GM18502 (cell line): ENCODE measurements around the gene POLD2.

Source experiments
- ATAC-seq: cut with Tn5 transposase; IDR thresholded peaks from one replicate; pipeline ENCODE4 v1.9.1; 2021; ENCODE audit warnings: mild to moderate bottlenecking; ENCODE audit not compliant: unreplicated experiment, poor library complexity

The POLD2 gene

DNA sequence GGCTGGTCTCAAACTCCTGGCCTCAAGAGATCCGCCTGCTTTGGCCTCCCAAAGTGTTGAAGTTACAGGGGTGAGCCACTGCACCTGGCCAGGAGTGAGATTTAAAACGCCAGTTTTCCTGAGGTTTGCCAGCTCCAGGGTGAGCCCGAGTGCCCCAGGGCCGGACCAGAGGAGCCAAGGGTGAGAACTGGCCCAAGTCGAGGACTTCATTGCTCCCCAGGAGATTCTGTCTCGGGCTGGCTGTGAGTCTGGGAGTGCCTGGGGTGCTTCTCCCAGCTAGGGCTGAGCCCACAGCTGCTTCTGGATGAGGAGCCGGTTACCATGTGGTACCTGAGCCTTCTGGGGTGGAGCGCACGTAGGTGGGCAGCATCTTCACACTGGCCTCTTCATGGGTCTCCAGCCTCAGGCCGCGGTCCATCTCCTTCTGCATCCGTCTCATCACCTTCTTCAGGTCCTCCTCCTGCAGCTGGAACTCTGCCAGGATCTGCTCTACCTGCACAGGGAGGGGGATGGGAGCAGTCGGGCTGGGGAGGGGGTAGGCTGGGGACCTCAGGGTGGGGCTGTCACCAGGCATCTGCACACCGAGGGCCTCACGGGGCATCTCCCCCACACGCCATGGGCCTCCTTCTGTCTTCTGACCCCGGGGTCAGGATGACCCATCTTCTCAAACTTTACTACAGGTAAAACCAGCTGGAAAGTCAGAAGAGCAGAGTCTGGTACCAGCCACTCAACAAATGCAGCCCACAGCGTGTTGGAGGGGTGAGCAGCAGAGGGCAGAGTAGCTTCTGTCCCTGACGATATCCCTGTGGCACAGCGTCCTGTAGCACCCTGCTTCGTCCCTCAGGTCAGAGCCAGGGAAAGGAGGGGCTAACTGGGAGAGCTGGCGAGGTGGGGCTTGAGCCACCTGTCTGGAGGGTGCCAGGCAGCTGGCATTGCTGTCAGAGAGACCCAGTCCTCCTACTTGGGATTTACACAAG is 29.9 kb upstream of the POLD2 start:
- no peak for ATAC-seq

DNA sequence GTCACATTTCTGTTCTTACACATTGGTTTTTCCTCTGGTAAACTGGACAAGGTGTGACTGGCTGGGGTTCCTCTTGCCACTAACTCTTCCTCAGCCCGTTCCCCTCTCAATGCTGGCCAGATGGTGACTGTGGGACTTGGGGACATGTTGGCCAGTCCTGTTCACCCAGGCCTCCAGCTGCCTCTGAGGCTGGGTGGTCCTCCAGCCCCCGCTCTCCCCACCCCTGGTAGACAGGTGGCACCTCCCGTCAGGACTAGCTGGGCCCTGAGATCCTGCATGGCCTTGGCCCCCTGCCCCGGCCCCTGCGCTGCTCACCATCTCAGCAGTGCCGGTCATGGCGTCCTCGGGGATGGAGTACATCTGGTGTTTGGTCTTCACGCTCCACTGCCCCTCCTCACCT is 28.6 kb upstream of the POLD2 start:
- no peak for ATAC-seq

DNA sequence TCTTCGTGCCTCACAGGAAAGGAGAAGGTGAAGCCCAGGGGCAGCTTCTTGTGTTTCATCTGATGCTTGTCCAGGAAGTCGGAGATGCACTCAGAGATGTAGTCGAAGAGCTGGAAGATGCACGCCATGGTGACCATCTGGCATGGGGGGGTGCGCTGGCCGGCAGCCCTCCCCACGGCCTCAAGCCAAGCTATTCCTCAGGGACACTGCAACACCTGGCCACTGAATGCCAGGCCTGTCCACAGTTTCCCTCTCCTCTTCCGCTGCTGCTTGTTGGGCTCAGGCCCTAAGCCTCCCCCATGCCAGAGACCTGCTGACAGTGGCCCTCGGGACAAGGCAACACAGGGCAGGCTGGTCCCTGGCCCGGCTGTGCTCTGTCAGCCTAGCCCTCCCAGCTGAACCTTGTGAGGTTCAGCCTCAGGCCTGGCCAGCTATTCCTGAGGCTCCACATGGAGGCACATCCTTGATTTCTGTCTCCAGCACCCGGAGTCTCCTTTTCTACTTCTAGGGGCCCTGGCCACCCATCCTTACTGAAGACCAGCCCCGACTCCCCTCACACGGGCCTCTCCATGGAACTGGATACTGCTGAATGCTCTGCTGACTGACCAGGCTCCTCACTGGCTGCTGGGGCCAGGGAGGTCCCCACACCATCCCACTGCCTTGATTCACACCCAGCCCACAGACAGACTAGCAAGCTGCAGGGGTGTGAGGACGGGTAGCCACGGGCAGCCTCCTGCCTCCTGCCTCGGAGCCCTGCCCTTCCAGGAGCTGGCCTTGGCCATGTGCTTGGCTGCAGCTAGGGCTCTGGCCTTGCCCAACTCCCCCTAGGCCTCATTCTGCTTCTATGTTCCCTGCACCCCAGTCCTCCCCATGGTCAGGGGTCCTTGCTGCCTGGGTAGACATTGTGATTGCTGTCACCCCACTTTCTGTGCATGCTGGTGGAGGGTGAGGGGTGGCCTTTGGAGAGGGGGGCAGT is 27.9 kb upstream of the POLD2 start:
- ATAC-seq, result no peak

DNA sequence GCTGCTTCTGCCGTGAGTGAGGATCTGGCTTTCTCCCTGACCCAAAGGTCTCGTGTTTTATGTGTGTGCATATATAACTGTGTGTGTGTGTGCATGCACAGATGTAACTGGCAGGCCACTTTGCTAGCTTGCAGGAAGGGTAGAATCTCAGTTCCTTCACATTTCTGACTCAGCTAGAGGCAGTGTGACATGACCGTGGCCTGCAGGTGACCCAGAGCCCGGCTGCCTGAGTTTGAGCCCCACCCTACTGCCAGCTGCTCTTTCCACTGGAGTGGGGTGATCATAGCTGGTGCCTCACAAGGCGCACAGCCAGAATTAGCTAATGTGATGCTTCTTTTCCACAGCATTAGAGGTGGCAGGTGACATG is 27.1 kb upstream of the POLD2 start:
- ATAC-seq, result peak; percentile 53

DNA sequence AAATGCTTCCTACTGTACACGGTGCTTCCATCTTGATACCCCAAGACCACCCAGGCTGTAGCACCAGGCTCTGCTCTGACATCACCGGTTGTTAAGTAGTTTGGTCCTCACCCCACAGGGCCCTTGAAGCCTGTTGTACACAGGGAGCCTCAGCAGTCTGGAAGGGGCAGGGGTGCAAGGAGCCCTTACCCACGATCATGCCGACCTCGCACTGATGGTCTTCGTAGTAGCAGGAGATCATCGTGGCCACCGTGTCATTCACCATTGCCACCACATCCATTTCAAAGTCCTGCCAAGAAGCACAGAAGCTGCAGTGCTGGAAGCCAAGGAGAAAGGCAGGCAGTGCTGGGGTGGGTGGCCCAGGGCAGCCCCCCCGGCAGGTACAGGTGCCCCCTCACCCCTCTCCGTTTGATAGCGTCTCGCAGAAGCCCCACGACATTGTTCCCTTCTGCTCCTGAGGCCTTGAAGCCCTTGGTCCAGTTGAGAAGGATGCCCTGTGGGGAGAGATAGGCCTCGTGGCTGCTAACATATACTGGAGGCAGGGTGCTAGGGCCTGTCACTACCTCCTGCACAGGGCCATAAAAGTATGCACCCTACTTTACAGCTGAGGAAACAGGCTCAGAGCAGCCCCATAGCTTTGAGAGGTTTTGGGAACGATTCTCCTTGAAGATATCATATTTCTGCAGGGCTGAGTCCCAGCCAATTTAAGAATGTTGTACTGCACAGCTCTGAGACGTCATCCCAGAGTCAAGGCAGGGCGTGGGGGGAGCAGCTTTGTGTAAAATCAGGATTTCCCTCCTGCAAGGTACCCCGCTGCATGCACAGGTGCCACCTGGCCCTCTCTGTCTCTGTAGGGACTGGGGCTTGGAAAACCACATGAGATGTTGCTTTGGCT is 26.5 kb upstream of the POLD2 start:
- no peak for ATAC-seq

DNA sequence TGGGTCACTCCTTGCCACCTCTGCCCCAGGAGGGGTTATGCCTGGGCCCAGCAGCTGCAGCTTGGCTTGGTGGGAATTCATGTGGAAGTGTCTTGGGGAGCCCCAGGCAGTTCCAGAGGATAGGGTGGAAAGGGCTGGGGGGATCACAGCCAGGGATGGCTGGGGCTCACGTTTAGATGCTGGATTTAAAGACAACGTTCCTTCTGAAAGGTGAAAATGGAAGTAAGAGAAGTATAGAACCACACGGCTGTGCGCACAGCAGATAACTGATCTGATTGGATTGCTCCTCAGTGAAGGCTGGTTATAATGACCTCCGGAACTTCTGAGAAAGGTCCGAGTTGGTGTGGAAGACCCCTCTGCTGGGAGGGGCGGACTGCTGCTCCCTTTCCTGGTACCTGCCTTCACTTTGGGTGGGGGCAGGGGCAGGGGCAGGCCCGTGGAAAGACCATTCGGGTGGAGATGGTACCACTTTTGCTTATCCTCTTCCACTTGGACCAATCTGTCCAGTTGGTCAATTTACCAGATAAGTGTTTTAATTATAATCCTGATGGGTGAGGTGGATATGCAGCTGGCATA is 25.7 kb upstream of the POLD2 start:
- no peak for ATAC-seq

DNA sequence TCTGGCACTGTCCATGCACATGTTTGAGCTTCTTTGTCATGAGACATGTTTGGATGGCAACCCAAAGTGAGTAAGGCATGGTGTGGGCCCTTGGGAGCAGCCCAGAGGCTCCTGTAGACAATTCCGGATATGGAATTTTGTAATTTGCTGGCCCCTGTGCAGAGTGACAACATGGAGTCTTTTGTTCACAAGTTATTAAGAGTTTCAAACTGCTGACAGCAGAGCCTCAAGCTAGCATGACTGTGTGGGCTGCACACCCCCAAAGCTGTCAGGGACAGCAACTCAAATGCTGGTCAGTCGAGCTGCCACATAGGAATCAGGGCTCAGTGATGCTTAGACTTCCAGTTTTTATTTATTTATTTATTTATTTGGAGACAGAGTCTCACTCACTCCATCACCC is 24.8 kb upstream of the POLD2 start:
- ATAC-seq, result no peak

DNA sequence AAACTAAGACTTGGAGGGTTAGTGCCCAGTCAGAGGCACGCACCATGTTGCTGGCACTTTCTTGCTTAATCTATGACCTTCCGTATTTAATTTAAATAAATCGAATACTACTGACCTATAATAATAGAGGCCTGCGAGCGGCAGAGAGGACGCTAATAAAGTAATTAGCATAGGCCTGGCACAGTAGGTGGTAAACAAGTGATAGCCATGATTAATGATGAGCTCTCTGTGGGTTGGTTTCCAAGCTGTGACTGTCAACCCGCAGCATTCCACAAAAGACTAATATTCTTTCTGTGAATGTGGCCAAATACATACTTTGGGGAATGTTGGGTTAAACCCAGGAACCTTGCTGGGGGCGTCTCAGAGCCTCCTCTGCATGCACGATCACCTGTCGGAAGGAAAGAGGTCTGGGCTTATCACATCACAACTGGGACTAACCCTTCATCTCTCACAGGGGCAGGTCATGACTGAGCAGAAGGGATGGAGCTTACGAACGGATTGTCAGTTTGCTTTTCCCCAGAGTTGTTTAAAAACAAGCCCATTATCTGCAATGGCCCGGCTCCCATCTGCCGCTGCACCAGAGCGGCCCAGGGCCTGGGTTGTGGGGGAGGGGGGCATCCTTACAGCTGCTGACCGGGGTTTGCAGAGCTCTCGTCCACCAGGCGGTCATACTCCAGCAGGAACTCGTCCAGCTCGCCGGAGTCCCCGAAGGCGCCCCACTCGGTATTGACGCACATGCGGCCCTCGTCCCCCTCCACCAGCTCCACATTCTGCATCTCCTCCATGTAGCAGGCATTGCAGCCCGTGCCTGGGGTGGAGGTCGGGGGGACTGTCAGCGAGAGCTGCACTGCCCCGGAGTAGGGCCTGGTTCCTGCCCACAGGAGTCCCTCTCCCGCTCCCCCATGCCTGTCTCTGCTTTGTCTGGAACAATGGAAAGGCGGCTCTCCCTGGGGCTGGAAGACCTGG is 24.0 kb upstream of the POLD2 start:
- no peak for ATAC-seq

DNA sequence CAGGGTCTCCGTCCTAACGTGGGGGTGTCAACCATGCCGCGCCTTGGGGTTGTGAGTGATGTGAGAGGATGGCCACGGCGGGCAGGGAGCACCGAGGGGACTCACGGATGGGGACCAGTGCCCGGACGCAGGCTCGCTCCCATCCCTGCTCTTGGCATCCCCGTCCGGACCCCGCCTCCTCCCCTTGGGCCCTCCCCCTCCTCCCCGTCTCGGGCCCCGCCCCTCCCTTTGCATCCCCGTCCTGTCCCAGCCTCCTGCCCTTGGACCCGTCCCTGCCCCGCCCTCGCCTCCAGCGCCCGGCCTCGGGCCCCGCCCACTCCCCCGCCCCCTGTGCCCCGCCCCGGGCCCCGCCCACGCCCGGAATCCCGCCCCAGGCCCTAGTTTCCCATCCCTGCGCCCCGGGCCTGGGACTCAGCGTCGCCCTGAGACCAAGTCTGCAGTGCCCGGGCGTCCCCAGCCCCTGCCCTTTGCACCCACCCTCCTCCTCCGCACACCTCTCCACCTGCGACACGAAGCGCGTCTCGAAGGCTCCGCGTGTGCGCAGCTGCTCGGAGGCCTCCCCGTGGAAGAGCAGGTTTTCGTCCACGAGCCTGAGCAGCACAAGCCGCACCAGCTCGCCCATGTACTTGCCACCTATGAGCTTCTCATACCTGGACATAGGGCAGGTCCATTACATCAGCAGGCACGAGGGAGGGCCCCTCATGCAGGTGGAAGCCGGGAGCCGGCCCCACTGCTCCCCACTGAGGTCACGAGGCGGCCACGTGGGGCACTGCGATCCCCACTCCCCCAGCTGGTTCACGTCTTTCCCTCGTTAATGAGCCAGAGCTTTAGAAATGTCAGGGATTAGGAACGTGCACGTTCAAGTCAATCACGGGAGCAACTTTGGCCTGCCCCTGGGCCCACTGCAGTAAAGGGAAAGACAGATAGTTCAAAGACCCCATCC is 22.9 kb upstream of the POLD2 start:
- peak; percentile 52 for ATAC-seq

DNA sequence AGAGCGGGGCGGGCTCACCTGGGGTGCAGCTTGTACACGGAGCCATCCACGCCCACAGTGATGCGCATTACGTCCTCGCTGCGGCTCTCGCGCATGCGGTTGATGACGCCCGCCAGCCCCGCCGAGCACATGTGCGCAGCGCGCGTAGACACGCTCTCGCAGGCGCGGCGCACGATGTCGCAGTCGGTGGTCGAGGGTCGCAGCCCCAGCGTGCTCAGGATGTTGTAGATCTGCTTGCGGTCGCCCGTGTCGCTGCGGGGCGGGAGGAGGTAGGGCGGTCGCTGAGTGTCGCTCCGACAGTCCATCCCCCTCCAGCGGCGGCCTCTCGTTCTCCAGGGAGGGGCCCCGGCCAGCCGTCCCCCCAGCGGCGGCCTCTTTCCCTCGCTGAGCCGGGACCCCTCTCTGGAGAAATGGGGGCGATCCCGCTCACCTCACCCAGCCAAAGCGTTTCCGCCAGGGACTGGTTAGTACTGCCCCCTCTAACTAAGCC is 22.2 kb upstream of the POLD2 start:
- ATAC-seq, result no peak

DNA sequence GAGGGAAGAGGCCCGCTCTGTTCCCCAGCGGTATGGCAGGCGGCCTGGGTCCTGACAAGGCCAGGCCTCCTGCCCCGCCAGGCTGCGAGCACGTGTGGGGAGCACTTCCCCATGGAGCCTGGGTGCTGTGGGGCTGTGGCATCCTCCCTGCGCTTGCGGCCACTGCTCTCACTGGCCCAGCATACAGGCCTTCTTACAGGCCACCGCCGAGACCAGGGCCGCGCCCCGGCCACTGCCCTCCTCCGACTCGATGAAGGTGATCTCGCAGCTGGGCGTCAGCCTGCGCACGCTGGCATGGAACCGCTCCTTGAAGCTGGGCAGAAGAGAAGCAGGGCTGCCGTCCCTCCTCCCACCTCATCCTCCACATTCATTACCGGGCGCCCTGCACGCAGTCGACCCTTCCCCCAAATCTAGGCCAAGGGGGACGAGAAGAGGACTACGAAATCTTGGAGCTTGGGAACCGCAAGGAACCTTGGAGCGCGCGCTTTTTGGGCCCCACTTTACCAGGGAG is 21.7 kb upstream of the POLD2 start:
- ATAC-seq, result no peak

DNA sequence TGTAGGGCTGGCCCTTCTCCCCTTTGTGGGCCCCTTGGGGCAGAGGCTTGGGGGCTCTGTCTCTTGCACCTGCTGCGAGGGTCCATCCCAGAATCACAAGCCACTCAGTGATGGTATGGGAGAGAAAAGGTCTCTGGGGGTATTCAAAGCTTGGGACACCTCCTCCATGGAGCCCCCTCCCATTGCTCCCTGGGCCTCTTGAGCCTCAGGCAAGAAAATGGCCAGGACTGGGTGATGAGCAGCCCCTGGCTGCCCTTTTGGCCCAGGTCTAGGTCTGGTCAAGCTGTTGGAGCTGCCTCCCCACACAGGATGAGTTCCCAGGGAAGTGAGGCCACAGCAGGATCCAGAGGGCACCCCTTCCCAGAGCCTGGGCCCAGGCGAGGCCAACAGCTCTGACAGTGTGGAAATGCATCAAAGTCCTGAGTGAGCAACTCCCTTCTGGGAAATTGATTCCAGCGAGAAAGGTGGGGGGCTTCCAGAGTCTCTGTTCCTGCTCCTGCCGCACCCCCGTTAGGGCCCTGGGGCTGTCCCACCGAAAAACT is 21.1 kb upstream of the POLD2 start:
- no peak for ATAC-seq

DNA sequence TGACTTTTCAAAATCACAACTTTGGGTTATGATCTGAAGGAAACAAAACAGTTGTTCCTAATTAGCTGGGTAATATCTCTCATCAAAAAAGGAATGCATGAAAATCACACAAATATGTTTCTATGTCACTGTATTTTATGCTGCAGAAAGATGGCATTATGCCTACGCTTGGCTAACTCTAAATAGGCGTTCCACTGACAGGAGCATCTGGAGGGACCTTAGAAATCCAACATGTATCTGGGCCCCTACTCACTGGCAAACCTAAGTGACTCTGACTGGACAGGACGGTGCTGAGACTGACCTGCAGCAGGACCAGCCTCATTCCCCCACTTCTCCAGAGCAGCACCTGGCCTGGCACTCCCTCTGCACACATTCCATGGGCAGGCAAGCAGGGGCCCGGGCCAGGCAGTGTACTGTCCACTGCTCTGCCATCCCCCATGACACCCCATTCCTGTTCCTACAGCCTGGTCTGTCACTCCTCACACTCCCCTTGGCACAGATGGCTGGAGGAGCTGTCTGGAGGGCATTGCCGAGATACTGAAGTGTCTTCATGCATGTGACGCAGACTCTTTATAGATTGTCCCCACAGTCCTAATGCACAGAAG is 20.4 kb upstream of the POLD2 start:
- no peak for ATAC-seq

DNA sequence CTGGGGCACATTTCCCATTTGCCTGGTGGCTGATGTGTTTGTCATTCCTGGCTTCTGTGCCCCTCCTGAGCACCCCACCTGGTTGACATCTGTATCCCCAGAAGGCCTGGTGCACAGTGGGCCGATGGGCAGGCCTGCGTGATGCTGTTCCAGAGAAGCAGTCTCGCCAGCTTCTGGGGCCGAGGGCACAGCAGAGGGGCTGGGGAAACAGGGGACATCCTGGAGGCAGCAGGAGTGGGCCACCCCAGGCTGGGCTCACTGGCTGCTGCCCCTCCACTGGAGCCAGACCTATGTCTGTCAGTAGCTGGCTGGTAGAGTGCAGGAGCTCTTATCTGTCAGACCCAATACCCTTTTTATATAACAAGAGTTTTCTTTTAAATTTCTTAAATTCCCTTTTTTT is 18.7 kb upstream of the POLD2 start:
- ATAC-seq, result no peak

DNA sequence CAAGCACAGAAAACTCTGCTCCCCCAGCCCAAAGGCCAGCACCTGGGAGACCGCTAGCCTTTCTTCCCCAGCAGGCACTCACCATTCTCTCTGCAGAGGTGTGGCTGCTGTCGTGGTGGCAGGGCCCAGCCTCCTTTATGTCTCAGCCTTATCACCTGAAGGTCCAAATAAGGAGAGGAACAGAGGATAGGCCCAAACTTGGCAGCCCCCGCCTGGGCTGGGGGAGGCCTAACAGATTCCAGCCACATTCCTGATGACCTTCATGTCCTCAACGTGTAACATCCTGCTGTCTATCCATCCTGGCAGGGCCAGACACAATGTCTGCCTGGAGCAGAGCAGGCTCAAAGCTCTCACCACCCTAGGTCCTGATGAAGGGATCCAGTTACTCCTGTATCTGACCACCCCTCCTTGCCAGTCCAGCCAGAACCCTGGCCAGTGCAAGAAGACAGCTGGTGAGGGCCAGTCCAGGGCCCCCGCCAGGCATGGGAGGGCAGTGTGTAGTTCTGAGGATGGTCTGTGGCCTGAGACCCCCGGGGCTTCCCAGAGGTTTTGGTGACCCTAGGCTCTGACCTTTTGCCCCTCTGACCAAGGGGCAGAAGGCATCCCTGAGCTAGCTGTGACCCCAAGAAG is 18.0 kb upstream of the POLD2 start, which contains the start of gene MYL7:
TSS of gene MYL7 (minus strand) at position 112 of the 630 bp plus-strand sequence. CDS start at position 85, 27 bp downstream.
- ATAC-seq, result no peak

DNA sequence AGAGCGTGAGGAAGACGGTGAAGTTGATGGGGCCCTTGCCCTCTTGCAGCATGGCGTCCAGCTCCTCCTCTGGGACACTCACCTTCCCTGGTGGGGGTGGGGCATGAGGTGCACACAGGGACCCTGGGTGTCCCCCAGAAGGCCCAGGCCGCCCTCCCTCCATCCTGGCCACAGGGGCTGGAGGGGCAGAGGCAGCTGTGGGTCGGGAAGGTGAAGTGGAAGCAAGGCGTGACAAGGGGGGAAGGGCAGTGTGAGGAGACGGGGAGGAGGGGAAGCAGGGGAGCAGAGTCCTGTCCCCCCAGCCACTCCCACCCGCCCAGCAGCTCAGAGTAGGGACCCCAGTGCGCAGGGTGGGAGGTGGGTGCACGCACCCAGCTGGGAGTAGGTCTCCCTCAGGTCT is 17.0 kb upstream of the POLD2 start:
- no peak for ATAC-seq
